HuH-7 (cell line): ENCODE data around the gene BICRAL.
"Not testable (repeated sequence)": the region's sequence is repeated elsewhere in the genome, so short reads cannot be mapped to it uniquely, and the experiment has no call there.

Experiments
- DNase-seq: peaks from one replicate; pipeline ENCODE4 v3.0.0; 2011; ENCODE audit warnings: low spot score

BICRAL gene

GRCh38 chr6:42764911-42765648, 16.8 kb upstream of the BICRAL start:
- no peak for DNase-seq

GRCh38 chr6:42766163-42766670, 15.6 kb upstream of the BICRAL start:
- no peak for DNase-seq

DNA sequence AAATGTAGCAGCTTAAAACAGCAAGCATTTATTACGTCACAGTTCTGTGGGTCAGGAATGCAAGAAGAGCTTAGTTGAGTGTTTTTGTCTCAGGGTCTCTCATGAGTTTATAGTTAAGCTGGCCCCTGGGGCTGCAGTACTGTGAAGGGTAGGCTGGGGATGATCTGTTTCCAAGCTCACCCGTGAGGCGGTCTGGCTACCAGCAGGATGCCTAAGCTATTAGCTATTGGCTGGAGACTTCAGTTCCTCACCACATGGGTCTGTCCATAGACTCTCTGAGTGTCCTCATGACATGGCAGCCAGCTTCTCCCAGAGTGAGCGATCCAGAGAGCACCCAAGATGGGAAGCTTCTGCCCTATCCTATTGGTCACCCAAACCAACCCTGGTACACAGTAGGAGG, 12.8 kb upstream of the BICRAL start:
- DNase-seq, result no peak

DNA sequence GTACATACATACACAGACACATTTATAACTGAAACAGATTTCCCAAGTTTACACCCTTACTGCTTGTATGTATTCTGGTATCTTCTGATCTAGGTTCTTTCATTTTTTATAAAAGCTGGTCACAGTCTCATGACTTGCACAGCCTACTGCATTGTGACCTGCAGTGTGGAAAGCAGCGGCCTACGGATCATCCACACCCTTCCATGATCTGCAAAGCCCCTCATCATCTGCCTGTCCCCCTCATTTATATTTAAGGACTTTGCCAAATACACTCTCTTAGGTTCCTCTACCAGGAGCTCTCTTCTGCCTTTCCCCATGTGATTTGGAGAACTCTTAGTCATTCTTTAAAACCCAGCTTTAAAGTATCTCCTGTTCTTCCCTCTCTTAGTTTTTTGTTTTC, 12.0 kb upstream of the BICRAL start:
- no peak for DNase-seq

- no peak for DNase-seq
Observed at GRCh38 chr6:42771741-42772100, 10.1 kb upstream of the BICRAL start.

DNA sequence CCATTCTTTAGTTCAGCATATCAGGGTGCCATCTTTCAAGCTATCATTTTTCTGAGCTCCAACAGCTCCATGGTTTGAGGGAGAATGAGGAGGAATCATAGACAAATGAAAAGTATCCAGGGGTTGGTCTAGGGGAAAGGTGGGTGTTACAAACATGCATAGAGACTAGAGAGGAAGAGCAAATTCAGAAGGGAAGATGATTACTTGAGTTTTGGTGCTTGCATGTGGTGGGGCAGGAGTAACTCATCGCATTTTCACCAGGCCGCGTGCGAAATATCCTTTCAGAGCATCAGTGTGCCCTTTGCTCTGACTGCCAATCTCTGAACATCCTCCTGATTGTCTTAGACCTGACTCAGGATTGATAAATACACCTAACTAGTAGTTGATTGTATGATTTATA, 7.7 kb upstream of the BICRAL start:
- no peak for DNase-seq

DNA sequence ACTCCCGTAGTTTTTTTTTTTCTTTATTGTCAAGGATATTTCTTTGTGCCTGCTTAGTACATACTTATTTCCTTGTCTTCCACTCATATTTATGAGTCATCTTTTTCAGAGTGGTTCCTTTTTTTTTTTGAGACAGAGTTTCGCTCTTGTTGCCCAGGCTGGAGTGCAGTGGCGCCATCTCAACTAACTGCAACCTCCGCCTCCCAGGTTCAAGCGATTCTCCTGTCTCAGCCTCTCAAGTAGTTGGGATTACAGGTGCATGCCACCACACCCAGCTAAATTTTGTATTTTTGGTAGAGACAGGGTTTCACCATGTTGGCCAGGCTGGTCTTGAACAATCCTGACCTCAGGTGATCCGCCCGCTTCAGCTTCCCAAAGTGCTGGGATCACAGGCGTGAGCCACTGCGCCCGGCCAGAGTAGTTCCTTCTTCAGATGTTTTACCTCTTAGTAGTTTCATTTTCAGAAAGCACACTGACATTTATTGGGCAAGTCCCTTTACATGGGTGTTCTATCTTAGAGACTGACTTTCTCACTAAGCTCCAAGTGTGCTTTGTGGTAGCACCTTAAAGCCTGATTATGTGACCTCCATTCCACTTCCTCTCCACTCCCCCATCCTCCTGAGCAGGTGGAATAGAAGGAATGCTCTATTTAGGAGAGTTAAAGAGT, 6.9 kb upstream of the BICRAL start:
- DNase-seq, result not testable (repeated sequence)

GRCh38 chr6:42777126-42777822, 4.6 kb upstream of the BICRAL start:
- DNase-seq, result no peak

- DNase-seq, result no peak
Observed at GRCh38 chr6:42778122-42778521, 3.7 kb upstream of the BICRAL start.

- DNase-seq, result no peak
Observed at GRCh38 chr6:42779521-42779920, 2.3 kb upstream of the BICRAL start.

DNA sequence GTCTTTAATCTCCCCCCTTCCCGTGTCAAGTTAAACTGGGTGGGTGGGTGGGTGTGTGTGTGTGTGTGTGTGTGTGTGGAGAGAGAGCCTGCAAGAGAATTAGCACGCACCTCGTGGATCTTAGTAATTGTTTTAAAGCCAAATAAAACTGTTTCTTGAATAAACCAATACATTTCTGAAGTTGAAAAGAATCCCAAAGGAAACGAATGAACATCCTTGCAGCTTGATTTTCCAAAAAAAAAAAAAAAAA, 381 bp upstream of the BICRAL start:
- DNase-seq, result no peak

DNA sequence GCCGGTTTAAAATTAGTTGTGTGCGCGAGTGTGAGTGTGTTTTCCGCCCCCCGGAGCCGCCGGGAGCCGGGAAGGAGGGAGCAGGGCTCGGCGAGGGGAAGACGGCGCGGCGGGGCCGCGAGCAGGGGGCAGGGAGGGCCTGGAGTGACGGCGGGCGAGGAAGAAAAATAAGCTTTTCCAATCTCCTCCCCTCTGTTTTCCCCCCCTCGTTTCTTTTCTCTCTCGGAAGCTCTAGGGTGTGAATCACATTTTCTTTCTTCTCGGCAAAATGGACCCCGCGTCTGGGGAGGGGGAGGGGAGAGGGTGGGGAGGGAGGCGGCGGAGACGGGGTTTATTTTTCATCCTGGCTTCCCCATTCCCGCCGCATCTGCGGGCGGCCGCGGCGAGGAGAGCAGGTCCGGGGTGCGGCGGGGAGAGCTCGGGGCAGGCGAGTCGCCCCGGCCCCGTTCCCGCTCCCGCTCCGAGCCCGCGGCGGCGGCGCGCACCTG, 881 bp downstream of the BICRAL start:
- DNase-seq, result peak; percentile 70

GRCh38 chr6:42783177-42783875, 1.5 kb downstream of the BICRAL start:
- peak; percentile 42 for DNase-seq

DNA sequence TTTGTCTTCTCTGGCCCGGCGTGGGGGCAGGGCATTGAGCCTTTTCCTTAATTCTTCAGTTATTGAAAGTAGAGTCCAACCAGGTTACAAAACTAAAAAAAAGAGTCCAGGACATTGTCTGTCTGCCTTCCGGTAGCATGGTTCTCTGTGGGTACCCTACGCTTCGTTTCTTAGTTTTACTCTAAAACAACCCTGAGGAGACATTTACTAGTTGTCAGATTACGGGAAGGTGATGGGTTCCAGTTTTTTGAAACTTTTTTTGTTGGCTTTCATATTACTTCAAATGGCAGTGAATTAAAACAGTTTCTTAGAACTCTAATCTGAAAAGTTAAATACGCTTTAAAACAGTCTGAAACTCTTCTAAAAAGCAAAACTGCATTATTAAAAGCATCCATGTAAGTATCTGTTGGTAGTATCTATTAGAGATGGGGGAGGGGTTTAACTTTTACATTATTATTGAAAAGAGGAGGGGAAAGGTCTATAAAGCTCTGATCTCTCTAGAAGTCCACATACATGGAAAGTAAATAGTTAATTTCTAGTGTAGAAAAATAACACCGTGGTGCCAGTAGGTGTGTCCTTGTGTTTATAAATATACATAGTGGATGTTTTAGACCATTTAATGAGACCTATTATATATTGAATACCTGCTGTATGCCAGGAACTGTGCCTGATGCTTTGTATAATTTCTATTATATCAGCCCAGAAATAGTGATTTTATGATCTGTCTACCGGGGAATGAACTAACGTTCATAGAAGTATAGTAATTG, 2.2 kb downstream of the BICRAL start:
- DNase-seq, result no peak

DNA sequence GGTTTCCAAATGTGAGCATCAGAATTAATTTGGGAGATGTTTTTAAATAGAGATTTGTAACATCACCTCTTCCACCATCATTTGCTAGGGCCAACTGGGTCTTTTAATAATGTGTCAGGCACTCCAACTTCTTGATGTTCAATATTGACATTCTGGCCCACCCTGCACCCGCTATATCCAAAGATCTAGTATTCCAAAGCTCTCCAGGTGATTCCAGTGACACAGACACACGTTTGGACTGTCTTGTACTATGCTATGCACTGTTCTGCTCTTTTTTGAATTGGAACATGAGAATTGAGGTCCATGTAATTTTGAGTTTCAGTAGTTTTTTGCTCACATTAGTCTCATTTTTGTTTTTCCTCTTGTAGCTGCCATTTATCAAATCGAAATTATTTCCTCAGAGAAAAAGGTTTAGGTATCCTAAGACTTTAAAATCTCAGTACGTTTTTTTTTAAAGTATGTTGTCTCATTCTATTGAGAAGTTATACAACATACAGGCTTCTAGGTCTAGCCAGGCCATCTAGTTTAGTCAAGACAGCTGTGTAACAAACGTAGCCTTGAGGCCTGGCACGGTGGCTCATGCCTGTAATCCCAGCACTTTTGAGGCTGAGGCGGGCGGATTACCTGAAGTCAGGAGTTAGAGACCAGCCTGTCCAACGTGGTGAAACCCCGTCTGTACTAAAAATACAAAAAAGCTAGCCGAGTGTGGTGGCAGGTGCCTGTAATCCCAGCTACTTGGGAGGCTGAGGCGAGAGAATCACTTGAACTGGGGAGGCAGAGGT, 3.1 kb downstream of the BICRAL start:
- DNase-seq, result no peak

GRCh38 chr6:42786525-42786985, 4.7 kb downstream of the BICRAL start:
- DNase-seq, result no peak

GRCh38 chr6:42787063-42787472, 5.2 kb downstream of the BICRAL start:
- no peak for DNase-seq

DNA sequence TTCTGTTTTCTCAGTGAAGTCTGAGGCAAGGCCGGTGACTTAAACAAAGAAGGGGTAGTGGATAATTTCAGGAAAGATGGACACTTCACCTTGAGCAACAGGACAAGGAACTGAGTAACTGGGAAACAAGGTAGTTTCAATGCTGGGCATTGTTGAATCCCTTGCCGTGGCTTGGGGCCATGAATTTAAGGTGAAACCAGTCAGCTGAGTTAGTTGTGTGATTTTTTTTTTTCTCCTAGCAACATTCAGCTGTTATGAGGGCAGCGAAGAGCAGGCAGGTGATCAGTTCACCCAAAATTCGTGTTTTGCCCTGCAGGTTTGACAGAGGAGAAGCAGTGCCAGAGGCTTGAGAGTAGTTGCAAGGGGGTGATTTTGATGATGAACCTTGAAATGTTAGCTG, 6.8 kb downstream of the BICRAL start:
- DNase-seq, result no peak

- DNase-seq, result no peak
Observed at GRCh38 chr6:42790549-42791181, 8.8 kb downstream of the BICRAL start.

DNA sequence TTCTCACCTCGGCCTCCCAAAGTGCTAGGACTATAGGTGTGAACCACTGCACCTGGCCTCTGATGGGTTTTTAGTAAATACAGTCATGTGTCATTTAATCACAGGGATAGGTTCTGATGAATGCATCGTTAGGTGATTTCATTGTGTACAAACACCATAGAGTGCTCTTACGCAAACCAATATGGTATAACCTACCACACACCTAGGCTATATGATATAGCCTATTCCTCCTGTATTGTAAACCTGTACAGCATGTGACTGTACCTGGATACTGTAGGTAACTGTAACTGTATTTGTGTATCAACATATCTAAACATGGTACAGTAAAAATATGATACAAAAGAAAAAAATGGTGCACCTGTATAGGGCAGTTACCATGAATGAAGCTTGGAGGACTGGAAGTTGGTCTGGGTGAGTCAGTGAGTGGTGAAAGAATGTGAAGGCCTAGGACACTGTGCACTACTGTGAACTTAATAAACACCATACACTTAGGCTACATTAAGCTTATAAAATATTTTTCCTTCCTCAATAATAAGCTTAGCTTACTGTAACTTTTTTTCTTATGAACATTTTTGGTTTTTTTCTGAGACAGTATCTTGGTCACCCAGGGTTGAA, 10.0 kb downstream of the BICRAL start:
- DNase-seq, result no peak
